ENCODE measurements around the gene PIBF1. TPM values are rescaled to one million over a fixed set of nuclear protein-coding genes. Genes with fewer than 3 reads are reported as not detected.

The PIBF1 gene
- total and polyA plus RNA-seq, 2 of the 4 experiments (the other 2 are of a cell fraction): 5.1 to 13.3 TPM

GRCh38 chr13:72782717-72783116, 784 bp downstream of the PIBF1 start:
- Histone ChIP-seq H3K4me1 (ENCODE audit: control insufficient read depth, insufficient read depth, low read length) (no peaks in the 10 kb centered on the region), H3K79me1 (ENCODE audit: low read depth in 1 of 2, low read length in 2 of 2) (peaks cover 9 to 48% of the 10 kb centered on the region in 2 experiments), H3K9me3 (ENCODE audit: control insufficient read depth, insufficient read depth, low read length) (no peaks in the 10 kb centered on the region), H2BK20ac (ENCODE audit: low read depth, low read length) (no peak overlapping the region), H3K9ac (ENCODE audit: low read depth, low read length) (peak overlapping the region; percentile 69), H3K36me3 (ENCODE audit: control insufficient read depth, insufficient read depth, low read length) (peaks cover 5% of the 10 kb centered on the region), H4K20me1 (ENCODE audit: insufficient read depth, low read length) (peaks cover 5% of the 10 kb centered on the region; the same call in 1 of the 2 replicates), H2BK5ac (ENCODE audit: low read depth, low read length, poor library complexity, severe bottlenecking) (peak overlapping the region; percentile 73), H2AK5ac (ENCODE audit: low read depth, low read length) (no peak overlapping the region), H2BK15ac (ENCODE audit: low read depth, low read length) (no peak overlapping the region), H3K4me3 (ENCODE audit: insufficient read depth, low read depth, low read length) (peak overlapping the region; percentile 72), H2AFZ (replicated peaks; ENCODE audit: low read length, poor library complexity) (no peak overlapping the region), H3K18ac (ENCODE audit: low read depth, low read length) (no peak overlapping the region), H3K56ac (ENCODE audit: extremely low read depth, insufficient read depth, low read length) (peak overlapping the region; percentile 51; the same call in 1 of the 2 replicates), H3K9me1 (ENCODE audit: insufficient read depth, low read length) (peaks cover 4% of the 10 kb centered on the region; the same call in 1 of the 2 replicates), H3K27ac (ENCODE audit: insufficient read depth, low read length) (peak overlapping the region; percentile 38; the same call in 1 of the 2 replicates), H3K27me3 (ENCODE audit: control insufficient read depth, insufficient read depth, low read length) (no peaks in the 10 kb centered on the region), H2BK120ac (ENCODE audit: low read depth, low read length) (no peak overlapping the region), H2AK9ac (replicated peaks; ENCODE audit: low read depth, low read length, poor library complexity) (no peak overlapping the region), H4K91ac (ENCODE audit: insufficient read depth, low read depth, low read length) (no peak overlapping the region), H4K5ac (ENCODE audit: low read depth, low read length) (no peak overlapping the region), H3K23ac (ENCODE audit: low read depth, low read length) (peak overlapping the region; percentile 54; the same call in 1 of the 2 replicates), H3K4me2 (ENCODE audit: low read depth, low read length) (peak overlapping the region; percentile 61), H3K14ac (replicated peaks; ENCODE audit: low read depth, low read length) (peak overlapping the region; percentile 33), H3K4ac (ENCODE audit: low read depth, low read length) (0 out of 2 replicates have a peak overlapping the region, but pooled peaks have one; percentile 18), H4K8ac (ENCODE audit: low read depth in 2 of 2, low read length in 2 of 2) (peak overlapping the region in 1 of 2 experiments; percentile 15; a peak in 2 of 4 replicates)
- ChIA-PET POLR2A (ENCODE audit: unreplicated experiment) (no interaction called here), CTCF (no interaction called here)
- DNase-seq: peak; percentile 10
- dilution Hi-C loops (cut with HindIII; ENCODE audit: low sequenced_read_pairs, unreplicated experiment): no loop called here
- no peak for TF ChIP-seq RAD21 (IDR thresholded peaks at IDR 0.05; ENCODE audit: low read length)
- no peak for TF ChIP-seq RCOR1 (IDR thresholded peaks at IDR 0.05; ENCODE audit: insufficient replicate concordance, low read length)
- no peak for TF ChIP-seq ELK1 (IDR thresholded peaks at IDR 0.05; ENCODE audit: borderline replicate concordance, low read depth, low read length)
- TF ChIP-seq NFE2L2 (IDR thresholded peaks at IDR 0.05; ENCODE audit: low read depth, low read length): no peak
- TF ChIP-seq USF2 (IDR thresholded peaks at IDR 0.05; ENCODE audit: low read depth, low read length): no peak
- no peak for TF ChIP-seq SMC3 (IDR thresholded peaks at IDR 0.05; ENCODE audit: low read depth, low read length)
- TF ChIP-seq POLR2A (IDR thresholded peaks at IDR 0.05; ENCODE audit: low read depth, low read length): no peak
- no peak for TF ChIP-seq CTCF (conservative IDR thresholded peaks at IDR 0.05; ENCODE audit: low read depth, low read length)
- in situ Hi-C loops (cut with MboI; ENCODE audit: low sequenced_read_pairs): no loop called here
- intact Hi-C loops (cut with micrococcal nuclease): no loop called here
- no CpG with 5 or more reads among the region's 7 CpGs for WGBS, 2 experiments (ENCODE audit: extremely low coverage in 2 of 2, insufficient read length in 1 of 2)
- BruUV-seq (replicated peaks): no TSS peak
- no peak for ATAC-seq (ENCODE audit: low read depth)

All from IMR-90 (cell line).